Coronary artery (tissue), 2 donors: ENCODE data around the gene SPINDOC.
"Not testable (repeated sequence)": the region's sequence is repeated elsewhere in the genome, so short reads cannot be mapped to it uniquely, and the experiment has no call there.

Experiments
- DNase-seq: peaks from one replicate; pipeline ENCODE4 v3.0.0-alpha.2; 2017; ENCODE audit warnings: low spot score
- H3K27ac ChIP-seq, 2 donors: fragments of 200-600 bp; sonication (generic); one replicate each; pipeline ENCODE4 v1.5.1; 2016 to 2019
- H3K4me3 ChIP-seq: fragments of 200-600 bp; sonication (generic); 2 replicates; pipeline ENCODE4 v1.5.1; 2016; ENCODE audit warnings: mild to moderate bottlenecking, moderate library complexity
- TF ChIP-seq, protein P1 (sequence below): fragments of 200-600 bp; sonication (generic); IDR thresholded peaks from one replicate; pipeline ENCODE4 v1.5.1; 2019; ENCODE audit warnings: antibody characterized with exemption

The SPINDOC gene

DNA sequence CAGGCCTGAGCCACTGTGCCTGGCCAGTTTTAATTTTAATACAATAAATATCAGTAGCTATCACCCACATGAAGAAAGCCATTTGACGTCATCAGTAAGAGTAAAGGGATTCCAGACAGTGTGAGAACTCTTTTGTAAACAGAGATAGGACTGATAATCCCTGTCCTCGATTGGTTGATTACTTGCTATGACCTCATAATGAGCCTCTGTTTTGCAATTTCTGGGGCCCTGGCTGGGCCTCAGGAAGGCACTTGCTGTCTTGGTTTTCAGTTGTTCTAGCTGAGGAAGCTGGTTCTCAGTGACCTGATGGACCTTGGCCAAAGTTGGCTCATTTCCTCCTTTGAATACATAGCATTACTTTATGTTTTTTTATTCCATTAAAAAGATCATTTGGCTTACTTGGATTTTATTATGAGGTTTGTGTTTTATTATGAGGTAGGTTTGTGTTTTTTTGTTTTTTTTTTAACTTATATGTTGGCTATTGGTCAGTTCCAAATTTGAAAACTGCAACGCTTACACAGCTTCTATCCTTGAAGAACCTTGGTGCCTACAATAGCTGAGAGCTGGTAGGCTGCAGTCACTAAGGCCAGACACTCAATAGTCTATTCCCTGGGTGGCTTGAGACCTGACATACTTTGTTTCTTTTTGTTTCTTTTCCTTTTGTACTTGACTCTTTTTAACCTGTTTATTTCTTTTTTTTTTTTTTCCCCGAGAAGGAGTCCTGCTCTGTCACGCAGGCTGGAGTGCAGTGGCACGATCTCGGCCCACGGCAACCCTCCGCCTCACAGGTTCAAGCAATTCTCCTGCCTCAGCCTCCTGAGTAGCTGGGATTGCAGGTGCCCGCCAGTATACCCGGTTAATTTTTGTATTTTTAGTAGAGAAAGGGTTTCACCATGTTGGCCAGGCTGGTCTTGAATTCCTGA is 45.6 kb downstream of the SPINDOC start:
- H3K4me3 ChIP-seq = no peak overlapping the region
- TF ChIP-seq, protein P1, sequence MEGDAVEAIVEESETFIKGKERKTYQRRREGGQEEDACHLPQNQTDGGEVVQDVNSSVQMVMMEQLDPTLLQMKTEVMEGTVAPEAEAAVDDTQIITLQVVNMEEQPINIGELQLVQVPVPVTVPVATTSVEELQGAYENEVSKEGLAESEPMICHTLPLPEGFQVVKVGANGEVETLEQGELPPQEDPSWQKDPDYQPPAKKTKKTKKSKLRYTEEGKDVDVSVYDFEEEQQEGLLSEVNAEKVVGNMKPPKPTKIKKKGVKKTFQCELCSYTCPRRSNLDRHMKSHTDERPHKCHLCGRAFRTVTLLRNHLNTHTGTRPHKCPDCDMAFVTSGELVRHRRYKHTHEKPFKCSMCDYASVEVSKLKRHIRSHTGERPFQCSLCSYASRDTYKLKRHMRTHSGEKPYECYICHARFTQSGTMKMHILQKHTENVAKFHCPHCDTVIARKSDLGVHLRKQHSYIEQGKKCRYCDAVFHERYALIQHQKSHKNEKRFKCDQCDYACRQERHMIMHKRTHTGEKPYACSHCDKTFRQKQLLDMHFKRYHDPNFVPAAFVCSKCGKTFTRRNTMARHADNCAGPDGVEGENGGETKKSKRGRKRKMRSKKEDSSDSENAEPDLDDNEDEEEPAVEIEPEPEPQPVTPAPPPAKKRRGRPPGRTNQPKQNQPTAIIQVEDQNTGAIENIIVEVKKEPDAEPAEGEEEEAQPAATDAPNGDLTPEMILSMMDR = no peak
- no peak for DNase-seq
- peak overlapping the region in 1 of 2 donors; percentile 63 for H3K27ac ChIP-seq

DNA sequence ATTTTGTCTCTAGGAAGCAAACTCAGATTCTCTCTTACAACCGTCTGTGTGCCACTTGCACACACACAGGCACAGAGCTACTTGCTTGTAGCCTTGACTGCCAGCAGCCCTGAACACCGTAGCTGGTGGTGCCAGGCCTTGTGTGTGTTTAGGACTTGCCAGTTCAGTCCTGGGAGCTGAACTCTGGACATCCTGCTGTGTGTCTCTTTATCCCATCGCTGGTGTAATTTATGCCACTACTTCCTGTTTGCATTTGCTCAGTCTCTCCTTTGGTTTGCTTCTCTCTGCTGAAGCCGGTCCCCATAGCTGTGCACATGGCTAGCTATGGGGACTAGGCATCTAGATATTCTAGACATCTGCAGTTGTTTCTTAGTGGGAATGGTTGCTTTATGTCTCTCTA is 49.7 kb downstream of the SPINDOC start:
- no peak overlapping the region for H3K27ac ChIP-seq
- no peak for DNase-seq
- H3K4me3 ChIP-seq = no peak overlapping the region
- TF ChIP-seq, protein P1 = no peak

DNA sequence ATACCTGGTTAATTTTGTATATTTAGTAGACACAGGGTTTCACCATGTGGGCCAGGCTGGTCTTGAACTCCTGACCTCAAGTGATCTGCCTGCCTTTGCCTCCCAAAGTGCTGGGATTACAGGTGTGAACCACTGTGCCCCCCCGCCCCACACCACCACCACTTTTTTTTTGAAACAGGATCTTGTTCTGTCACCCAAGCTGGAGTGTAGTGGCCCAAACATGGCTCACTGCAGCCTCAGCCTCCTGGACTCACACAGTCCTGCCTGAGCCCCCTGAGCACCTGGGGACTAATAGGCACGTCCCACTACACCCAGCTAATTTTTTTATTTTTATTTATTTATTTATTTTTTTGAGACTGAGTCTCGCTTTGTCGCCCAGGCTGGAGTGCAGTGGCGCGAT is 50.4 kb downstream of the SPINDOC start:
- DNase-seq, H3K27ac ChIP-seq, H3K4me3 ChIP-seq: not testable (repeated sequence)

DNA sequence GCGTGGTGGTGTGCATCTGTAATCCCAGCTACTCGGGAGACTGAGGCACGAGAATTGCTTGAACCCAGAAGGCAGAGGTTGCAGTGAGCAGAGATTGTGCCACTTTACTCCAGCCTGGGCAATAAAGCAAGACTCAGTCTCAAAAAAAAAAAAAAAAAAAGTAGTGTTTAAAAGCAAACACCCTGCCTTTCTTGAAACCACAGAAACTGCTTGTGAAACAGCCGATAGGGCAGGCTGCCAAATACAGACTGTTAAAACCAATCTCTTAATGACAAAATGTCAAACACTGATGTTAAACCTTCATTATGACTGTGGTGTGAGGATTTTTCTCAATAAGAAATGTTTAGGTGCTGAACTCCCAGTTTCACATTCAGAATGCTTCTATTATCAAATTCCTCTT is 53.0 kb downstream of the SPINDOC start:
- H3K4me3 ChIP-seq = no peak overlapping the region
- no peak for DNase-seq
- H3K27ac ChIP-seq = no peak overlapping the region
- TF ChIP-seq, protein P1 = no peak

DNA sequence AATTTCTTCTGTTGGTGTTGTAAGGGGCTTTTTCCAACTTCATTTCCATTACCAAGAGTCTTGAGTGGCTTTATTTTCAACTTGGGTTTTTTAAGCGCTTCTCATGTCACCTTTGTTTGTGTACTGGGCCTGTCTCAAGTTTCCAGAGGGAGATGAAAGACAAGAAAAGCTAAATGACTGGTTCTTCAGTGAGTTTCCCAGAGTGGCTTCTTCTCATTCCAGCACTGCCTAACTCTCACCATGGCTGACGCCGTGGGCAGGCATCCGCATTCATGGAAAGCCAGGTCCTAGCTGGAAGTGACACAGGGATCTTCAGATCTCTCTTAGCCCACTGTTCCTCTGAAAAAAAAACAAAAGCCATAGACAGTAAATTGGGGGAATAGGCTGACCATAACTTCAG is 54.3 kb downstream of the SPINDOC start:
- H3K4me3 ChIP-seq = no peak overlapping the region
- TF ChIP-seq, protein P1 = no peak
- no peak overlapping the region for H3K27ac ChIP-seq
- no peak for DNase-seq

DNA sequence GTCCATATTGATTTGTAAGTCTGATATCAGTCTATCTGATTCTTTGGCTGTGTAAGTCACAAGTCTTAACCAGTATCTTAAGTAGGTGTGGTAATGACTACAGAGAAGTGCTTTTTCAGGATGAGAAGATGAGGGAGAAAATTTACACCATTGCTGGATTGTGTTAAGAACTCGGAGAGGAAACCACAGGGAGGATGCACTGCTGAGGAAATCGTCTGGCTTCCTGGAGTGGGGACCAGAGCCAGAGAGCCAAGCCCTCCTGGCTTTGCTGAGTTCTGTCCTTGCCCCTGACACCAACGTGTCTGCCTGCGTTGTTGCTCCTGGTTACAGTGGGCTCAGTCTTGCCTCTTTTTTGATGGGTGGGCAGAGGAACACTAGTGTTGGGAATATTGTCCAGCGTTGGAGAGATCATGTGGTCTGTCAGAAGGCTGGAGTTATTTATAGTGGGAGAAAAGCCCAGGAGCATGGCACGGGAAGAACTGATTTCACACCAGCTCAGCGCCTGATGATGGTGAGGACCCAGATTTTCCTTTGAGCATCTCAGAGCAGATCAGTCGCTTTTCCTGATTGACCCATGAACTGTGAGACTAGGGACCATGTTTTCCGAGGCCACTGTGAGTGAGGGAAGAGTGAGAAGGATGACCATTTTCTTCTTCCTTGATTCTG is 55.3 kb downstream of the SPINDOC start:
- Histone ChIP-seq H3K27ac (peak overlapping the region in 1 of 2 donors; percentile 47), H3K4me3 (no peak overlapping the region)
- TF ChIP-seq, protein P1 = no peak
- DNase-seq = no peak

DNA sequence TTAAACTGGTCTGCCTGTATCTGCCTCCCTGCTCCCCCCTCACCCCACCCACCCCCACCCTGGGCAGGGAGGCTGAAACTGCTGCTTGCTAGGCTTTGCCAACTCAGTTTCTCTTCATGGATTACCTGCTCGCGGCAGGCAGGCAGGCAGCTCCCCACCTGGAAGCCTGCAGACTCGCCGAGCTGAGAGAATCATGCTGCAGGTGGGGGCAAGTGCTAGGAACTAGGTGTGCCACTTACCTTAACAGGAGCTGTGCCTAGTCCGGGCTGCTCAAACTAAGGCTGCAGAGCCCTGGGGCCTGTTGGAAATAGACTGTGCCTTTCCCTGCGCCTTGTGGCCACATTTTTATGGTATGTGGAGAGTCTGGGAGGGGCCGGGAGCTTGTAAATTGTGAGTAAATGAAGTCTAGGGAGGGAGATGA is 55.9 kb downstream of the SPINDOC start:
- Histone ChIP-seq H3K4me3 (no peak overlapping the region), H3K27ac (peak overlapping the region in 1 of 2 donors; percentile 47)
- no peak for DNase-seq
- TF ChIP-seq, protein P1 = no peak
